Cardiac muscle cell (in vitro differentiated cells and primary cell): ENCODE measurements around the gene SH2D6. TPM values are rescaled to one million over a fixed set of nuclear protein-coding genes. Genes with fewer than 3 reads are reported as not detected.

Source experiments
- DNase-seq, 2 donors: peaks; one replicate each; pipeline versions ENCODE4 v3.0.0 to v3.0.0-alpha.2; 2010 to 2017; ENCODE audit warnings: low read depth in 1 of 2, low spot score in 1 of 2
- H3K27ac ChIP-seq: fragments of 200-600 bp; sonication (generic); 2 replicates; pipeline ENCODE4 v1.5.1; 2016
- H3K27me3 ChIP-seq: fragments of 200-600 bp; sonication (generic); 2 replicates; pipeline ENCODE4 v1.6.0; 2016; ENCODE audit warnings: control low read depth
- H3K36me3 ChIP-seq: fragments of 200-600 bp; sonication (generic); 2 replicates; pipeline ENCODE4 v1.5.1; 2016; ENCODE audit warnings: control low read depth
- H3K4me1 ChIP-seq: fragments of 200-600 bp; sonication (generic); 2 replicates; pipeline ENCODE4 v1.8.1; 2017; ENCODE audit warnings: low read depth, mild to moderate bottlenecking, mixed run types
- H3K4me3 ChIP-seq: fragments of 200-600 bp; sonication (generic); 2 replicates; pipeline ENCODE4 v1.5.1; 2016; ENCODE audit warnings: mild to moderate bottlenecking
- H3K9me3 ChIP-seq: fragments of 200-600 bp; sonication (generic); 2 replicates; pipeline ENCODE4 v1.5.1; 2017; ENCODE audit warnings: low read depth, mild to moderate bottlenecking, control low read depth
- polyA plus RNA-seq: library from polyadenylated mRNA; unstranded; fragments of >200 nt; fragmentation: Nextera tagmentation; extraction: Ambion mirVana; gene quantifications from 2 replicates; pipeline ENCODE4 v1.2.1, GENCODE V29; 2016
- total RNA-seq: library from RNA; depleted of rRNA; stranded (reverse); fragments of >200 nt; gene quantifications from 2 replicates; pipeline ENCODE4 v1.2.3, GENCODE V29; 2016
- TF ChIP-seq, protein P1 (sequence below): IDR thresholded peaks from 2 replicates; pipeline ENCODE4 v1.5.1; 2012; ENCODE audit warnings: low read depth, mild to moderate bottlenecking, low read length

Gene SH2D6
- total and polyA plus RNA-seq, 2 experiments from 2014 or later = not detected

DNA sequence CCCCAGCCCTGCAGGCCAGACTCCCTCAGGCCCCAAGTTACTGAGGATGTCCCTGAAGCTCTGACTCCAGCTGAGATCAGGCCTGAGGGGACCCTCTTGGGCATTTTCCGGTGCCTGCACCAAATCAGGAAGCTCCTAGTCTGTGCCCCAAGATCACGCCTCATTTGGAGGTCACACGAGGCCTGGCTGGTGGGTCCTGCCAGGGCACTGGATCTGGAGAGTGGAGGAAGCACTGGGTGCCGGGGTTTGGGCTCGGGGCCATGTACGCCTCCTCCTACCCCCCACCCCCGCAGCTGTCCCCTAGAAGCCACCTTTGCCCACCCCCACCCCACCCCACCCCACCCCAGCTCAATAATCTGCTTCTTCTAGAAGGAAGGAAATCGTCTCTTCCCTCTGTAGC, 16.2 kb downstream of the SH2D6 start:
- Histone ChIP-seq H3K27me3 (no peaks in the 10 kb centered on the region), H3K9me3 (no peaks in the 10 kb centered on the region), H3K4me1 (peaks cover 15% of the 10 kb centered on the region), H3K4me3 (no peak overlapping the region), H3K27ac (no peak overlapping the region), H3K36me3 (no peaks in the 10 kb centered on the region)
- TF ChIP-seq, protein P1, sequence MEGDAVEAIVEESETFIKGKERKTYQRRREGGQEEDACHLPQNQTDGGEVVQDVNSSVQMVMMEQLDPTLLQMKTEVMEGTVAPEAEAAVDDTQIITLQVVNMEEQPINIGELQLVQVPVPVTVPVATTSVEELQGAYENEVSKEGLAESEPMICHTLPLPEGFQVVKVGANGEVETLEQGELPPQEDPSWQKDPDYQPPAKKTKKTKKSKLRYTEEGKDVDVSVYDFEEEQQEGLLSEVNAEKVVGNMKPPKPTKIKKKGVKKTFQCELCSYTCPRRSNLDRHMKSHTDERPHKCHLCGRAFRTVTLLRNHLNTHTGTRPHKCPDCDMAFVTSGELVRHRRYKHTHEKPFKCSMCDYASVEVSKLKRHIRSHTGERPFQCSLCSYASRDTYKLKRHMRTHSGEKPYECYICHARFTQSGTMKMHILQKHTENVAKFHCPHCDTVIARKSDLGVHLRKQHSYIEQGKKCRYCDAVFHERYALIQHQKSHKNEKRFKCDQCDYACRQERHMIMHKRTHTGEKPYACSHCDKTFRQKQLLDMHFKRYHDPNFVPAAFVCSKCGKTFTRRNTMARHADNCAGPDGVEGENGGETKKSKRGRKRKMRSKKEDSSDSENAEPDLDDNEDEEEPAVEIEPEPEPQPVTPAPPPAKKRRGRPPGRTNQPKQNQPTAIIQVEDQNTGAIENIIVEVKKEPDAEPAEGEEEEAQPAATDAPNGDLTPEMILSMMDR = no peak
- DNase-seq = no peak

DNA sequence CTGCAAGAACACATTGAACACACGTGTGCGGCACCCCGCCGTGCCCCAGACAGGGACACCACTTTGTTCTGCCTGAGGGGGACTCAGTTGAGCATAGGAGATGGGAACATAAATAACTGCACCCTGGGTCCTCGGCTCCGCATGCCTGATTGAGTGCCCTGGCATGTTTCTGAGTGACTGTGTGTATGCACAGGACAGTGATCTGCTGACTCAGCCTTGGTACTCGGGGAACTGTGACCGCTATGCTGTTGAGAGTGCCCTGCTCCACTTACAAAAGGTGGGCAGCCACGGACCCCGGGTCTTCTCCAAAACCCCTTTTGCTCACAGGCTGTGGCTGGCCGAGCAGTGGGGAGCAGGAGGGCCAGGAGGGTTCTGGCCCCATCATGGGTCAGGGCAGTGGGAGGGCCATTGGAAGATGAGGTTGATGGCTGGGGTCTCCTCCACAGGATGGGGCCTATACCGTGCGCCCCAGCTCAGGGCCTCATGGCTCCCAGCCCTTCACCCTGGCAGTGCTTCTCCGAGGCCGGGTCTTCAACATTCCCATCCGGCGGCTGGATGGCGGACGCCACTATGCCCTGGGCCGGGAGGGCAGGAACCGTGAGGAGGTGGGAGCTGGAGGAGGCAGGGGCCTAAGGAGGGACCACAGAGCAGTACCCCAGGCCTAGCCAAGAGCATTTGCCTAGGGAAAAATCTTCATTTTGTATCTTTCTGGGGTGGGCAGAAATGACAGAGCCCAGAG, 16.9 kb downstream of the SH2D6 start:
- no peak overlapping the region for H3K27ac ChIP-seq
- DNase-seq = no peak
- H3K36me3 ChIP-seq = no peaks in the 10 kb centered on the region
- no peaks in the 10 kb centered on the region for H3K27me3 ChIP-seq
- TF ChIP-seq, protein P1 = no peak
- H3K4me3 ChIP-seq = no peak overlapping the region
- H3K9me3 ChIP-seq = no peaks in the 10 kb centered on the region
- H3K4me1 ChIP-seq = peaks cover 15% of the 10 kb centered on the region

DNA sequence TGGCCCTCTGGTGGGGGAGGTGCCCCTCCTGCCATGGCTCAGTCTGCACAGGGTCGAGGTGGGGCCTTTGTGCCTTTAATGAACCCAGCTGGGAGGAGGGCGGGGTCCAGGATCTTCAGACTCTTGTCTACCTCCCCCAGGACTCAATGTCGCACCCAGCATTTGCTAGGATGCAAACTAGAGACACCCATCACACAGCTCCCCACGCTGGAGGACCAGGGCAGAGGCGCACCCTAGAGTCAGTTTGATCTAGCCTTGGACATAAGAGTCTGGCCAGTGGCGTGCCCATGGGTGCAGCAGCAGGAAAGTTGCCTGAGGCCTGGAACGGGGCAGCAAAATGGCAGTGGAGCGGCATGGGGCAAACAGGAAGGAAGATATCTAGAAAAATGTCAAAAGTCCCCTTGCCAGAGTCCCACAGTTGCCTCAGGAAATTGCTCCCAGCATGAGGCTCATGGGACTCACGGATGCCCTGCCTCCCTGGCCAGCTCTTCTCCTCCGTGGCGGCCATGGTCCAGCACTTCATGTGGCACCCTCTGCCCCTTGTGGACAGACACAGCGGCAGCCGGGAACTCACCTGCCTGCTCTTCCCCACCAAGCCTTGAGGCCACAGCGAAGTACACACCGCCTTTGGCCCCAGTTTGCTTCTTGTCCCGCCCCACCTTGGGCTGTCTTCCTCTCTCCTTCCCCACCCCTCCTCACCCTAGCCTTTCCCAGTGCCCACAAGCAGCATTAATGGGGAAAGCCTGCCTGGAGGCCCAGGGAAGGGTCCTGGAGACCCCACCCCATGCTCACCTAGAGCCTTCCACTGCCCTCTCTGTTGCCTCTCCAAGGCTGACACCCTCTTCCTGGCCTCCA, 17.7 kb downstream of the SH2D6 start:
- Histone ChIP-seq H3K36me3 (no peaks in the 10 kb centered on the region), H3K9me3 (no peaks in the 10 kb centered on the region), H3K27me3 (no peaks in the 10 kb centered on the region), H3K27ac (no peak overlapping the region), H3K4me1 (peaks cover 15% of the 10 kb centered on the region), H3K4me3 (no peak overlapping the region)
- TF ChIP-seq, protein P1 = no peak
- DNase-seq = no peak

DNA sequence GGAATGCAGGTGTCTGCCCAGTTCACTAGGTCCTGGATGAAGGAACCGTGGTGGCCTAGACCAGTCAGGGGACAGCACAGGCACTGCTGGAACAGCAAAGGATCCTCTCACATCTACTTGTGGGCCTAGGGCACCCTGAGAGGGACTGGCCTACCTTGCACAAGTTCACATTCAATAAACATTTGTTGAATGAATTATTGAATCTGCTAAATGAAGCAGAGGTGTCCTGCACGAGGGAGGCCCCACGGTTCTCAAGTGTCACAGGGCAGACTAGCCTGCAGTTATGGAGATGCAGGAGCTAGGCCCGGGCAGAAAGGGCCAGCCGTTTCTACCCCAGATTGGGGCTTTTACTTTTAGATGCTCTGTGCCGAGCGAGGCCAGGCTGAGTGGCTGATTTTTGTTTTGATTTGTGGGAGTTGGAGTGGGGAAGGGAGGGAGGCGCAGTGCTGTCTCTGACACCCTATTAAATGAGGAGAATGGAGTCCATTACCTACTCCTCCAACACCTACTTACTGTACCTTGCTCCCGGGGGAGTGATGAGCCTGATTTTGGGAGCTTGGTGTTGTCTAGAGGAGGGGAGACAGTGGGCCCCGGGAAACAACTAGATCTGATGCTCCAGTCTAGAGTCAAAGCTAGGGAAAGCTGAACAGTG, 18.4 kb downstream of the SH2D6 start:
- Histone ChIP-seq H3K4me1 (peaks cover 12% of the 10 kb centered on the region), H3K27me3 (no peaks in the 10 kb centered on the region), H3K36me3 (no peaks in the 10 kb centered on the region), H3K9me3 (no peaks in the 10 kb centered on the region), H3K27ac (no peak overlapping the region), H3K4me3 (no peak overlapping the region)
- TF ChIP-seq, protein P1 = no peak
- DNase-seq = no peak

DNA sequence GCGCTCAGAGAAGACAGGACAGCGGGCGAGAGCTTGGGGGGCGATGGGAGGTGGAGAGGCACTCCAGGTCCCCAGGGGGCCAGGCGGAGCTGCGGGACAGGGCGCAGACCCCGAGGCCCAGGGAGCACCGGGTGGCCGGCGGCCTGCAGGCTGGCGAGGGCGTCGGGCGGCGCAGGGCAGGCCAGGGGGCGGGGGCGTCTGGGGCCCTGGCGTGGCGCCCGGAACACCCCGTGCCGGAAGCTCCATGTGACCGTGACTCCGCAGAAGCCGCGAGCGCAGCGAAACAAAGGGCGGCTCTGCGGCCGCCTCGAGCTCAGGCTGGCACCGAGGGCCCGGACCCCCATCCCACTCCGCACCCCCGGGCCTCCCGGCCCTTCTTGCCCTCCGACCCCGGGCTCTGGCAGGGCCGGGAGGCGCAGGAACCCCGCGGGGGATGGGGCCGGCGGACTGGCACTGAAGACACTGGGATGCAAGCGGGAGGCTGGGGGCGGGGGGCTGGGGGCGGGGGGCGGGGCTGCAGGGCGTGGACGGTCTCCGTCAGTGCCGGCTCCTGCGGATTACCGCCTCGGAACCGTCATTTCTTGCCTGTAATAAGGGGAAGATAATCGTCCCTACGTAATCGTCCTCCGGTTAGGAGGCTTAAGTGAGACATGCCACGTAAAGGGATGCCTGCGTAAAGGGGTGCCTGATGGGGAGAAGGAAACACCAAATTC, 19.1 kb downstream of the SH2D6 start:
- H3K9me3 ChIP-seq = no peaks in the 10 kb centered on the region
- peak; percentile 73 to 90 for DNase-seq
- H3K36me3 ChIP-seq = no peaks in the 10 kb centered on the region
- peaks cover 12% of the 10 kb centered on the region for H3K4me1 ChIP-seq
- no peaks in the 10 kb centered on the region for H3K27me3 ChIP-seq
- TF ChIP-seq, protein P1 = no peak
- peak overlapping the region; percentile 46 for H3K27ac ChIP-seq
- H3K4me3 ChIP-seq = peak overlapping the region; percentile 16
